HG02870 (cell line): ENCODE measurements around the gene COX5B.
A peak's percentile ranks its signal among the peaks of the same experiment; 100 is the strongest.
"Not testable (repeated sequence)": the region's sequence is repeated elsewhere in the genome, so short reads cannot be mapped to it uniquely, and the experiment has no call there.

Experiments used
- ATAC-seq: cut with Tn5 transposase; IDR thresholded peaks from one replicate; pipeline ENCODE4 v1.9.1; 2021; ENCODE audit warnings: mild to moderate bottlenecking, moderate library complexity; ENCODE audit not compliant: unreplicated experiment

Gene COX5B

GRCh38 chr2:97672606-97673140 is 26.8 kb downstream of the COX5B start:
- not testable (repeated sequence) for ATAC-seq

- ATAC-seq: no peak
Measured at GRCh38 chr2:97673182-97673914, 27.5 kb downstream of the COX5B start.

GRCh38 chr2:97673915-97674283 is 28.0 kb downstream of the COX5B start:
- ATAC-seq: no peak

- ATAC-seq: no peak
Measured at GRCh38 chr2:97675430-97676113, 29.7 kb downstream of the COX5B start.

- ATAC-seq: no peak
Measured at GRCh38 chr2:97676620-97677019, 30.8 kb downstream of the COX5B start.

GRCh38 chr2:97677480-97677879 is 31.6 kb downstream of the COX5B start:
- no peak for ATAC-seq

- ATAC-seq: no peak
Measured at GRCh38 chr2:97678298-97678697, 32.4 kb downstream of the COX5B start.

- not testable (repeated sequence) for ATAC-seq
Measured at GRCh38 chr2:97687235-97687634, 41.4 kb downstream of the COX5B start.

- ATAC-seq: peak; percentile 66
Measured at GRCh38 chr2:97688062-97688827, 42.4 kb downstream of the COX5B start.

- no peak for ATAC-seq
Measured at GRCh38 chr2:97691166-97691565, 45.3 kb downstream of the COX5B start.

- ATAC-seq: no peak
Measured at GRCh38 chr2:97693476-97693875, 47.6 kb downstream of the COX5B start.

GRCh38 chr2:97695744-97696143 is 49.9 kb downstream of the COX5B start:
- ATAC-seq: no peak

- peak; percentile 73 for ATAC-seq
Measured at GRCh38 chr2:97697252-97698235, 51.7 kb downstream of the COX5B start.
